HepG2 (cell line): ENCODE results near the gene RMDN2.

Source experiments
- AFF4 ChIP-seq: sonication (generic); formaldehyde crosslinking; IDR thresholded peaks from 2 replicates; pipeline ENCODE4 v1.4.0; 2020; ENCODE audit warnings: missing genetic modification reagents
- CHD2 ChIP-seq: IDR thresholded peaks from 2 replicates; pipeline ENCODE4 v1.6.1; 2011; ENCODE audit warnings: low read depth, low read length, improper control_type of control experiment
- CTCF ChIP-seq: sonication (generic); formaldehyde crosslinking; IDR thresholded peaks from 2 replicates; pipeline ENCODE4 v1.5.0; 2020; ENCODE audit warnings: mild to moderate bottlenecking, missing genetic modification reagents, moderate library complexity
- MAZ ChIP-seq, 2 experiments: sonication (generic) in 1 of 2; formaldehyde crosslinking in 1 of 2; IDR thresholded peaks; 2 replicates each; pipeline versions ENCODE4 v1.5.0 to v1.6.1; 2012 to 2020; ENCODE audit warnings: low read depth in 2 of 2, mild to moderate bottlenecking in 2 of 2, borderline replicate concordance in 1 of 2, improper control_type of control experiment in 1 of 2, low read length in 1 of 2, missing genetic modification reagents in 1 of 2, moderate library complexity in 1 of 2
- POLR2AphosphoS2 ChIP-seq: IDR thresholded peaks from 2 replicates; pipeline ENCODE4 v1.6.1; 2011; ENCODE audit warnings: low read depth, low read length, improper control_type of control experiment
- POLR2AphosphoS5 ChIP-seq: IDR thresholded peaks from 2 replicates; pipeline ENCODE4 v1.6.1; 2012; ENCODE audit warnings: low read depth, low read length
- REXO4 ChIP-seq: sonication (generic); formaldehyde crosslinking; IDR thresholded peaks from 2 replicates; pipeline ENCODE4 v1.8.0; 2022; ENCODE audit warnings: missing genetic modification reagents, mild to moderate bottlenecking, borderline replicate concordance
- ZC3H13 ChIP-seq: sonication (generic); formaldehyde crosslinking; IDR thresholded peaks from 2 replicates; pipeline ENCODE4 v1.8.1; 2023; ENCODE audit warnings: mild to moderate bottlenecking, missing genetic modification reagents, moderate library complexity
- ZNF121 ChIP-seq: sonication (generic); formaldehyde crosslinking; IDR thresholded peaks from 2 replicates; pipeline ENCODE4 v1.5.0; 2020; ENCODE audit warnings: mild to moderate bottlenecking, missing genetic modification reagents
- ZNF232 ChIP-seq: sonication (generic); formaldehyde crosslinking; IDR thresholded peaks from 2 replicates; pipeline ENCODE4 v1.4.0; 2020; ENCODE audit warnings: missing genetic modification reagents, borderline replicate concordance
- ZNF646 ChIP-seq: sonication (generic); formaldehyde crosslinking; IDR thresholded peaks from 2 replicates; pipeline ENCODE4 v1.9.0; 2021; ENCODE audit warnings: mild to moderate bottlenecking, missing genetic modification reagents

- no peak for TF ChIP-seq CTCF
- TF ChIP-seq REXO4, result no peak
- no peak for TF ChIP-seq AFF4 (CRISPR knock-in tag)
- TF ChIP-seq POLR2AphosphoS5, result no peak
- TF ChIP-seq CHD2, result no peak
- TF ChIP-seq MAZ (IDR thresholded peaks at IDR 0.05; ENCODE audit: borderline replicate concordance, low read depth, low read length), result no peak
- TF ChIP-seq MAZ (CRISPR knock-in tag; IDR thresholded peaks at IDR 0.05; ENCODE audit: low read depth), result no peak
- TF ChIP-seq ZNF121 (CRISPR knock-in tag), result no peak
- no peak for TF ChIP-seq POLR2AphosphoS2
- TF ChIP-seq ZNF646, result no peak
- no peak for TF ChIP-seq ZNF232
- no peak for TF ChIP-seq ZC3H13 (CRISPR knock-in tag)
Observed at GRCh38 chr2:38064801-38065501, 139.9 kb downstream of the RMDN2 start.
